AG09309 (cell line): Measurements from ENCODE around the gene ZNF385B.

Source experiments
- DNase-seq: peaks from one replicate; pipeline ENCODE4 v3.0.0-alpha.2; 2010; ENCODE audit warnings: low read depth
- H3K4me3 ChIP-seq: 2 replicates; pipeline ENCODE4 v1.5.1; 2011; ENCODE audit warnings: mild to moderate bottlenecking, low read depth, low read length, moderate library complexity; ENCODE audit not compliant: control insufficient read depth
- CTCF ChIP-seq: IDR thresholded peaks from 2 replicates; pipeline ENCODE4 v1.5.1; 2011; ENCODE audit warnings: mild to moderate bottlenecking, low read depth, low read length, inconsistent platforms; ENCODE audit not compliant: insufficient read depth, control insufficient read depth; ENCODE audit errors: missing control alignments

The ZNF385B gene

GRCh38 chr2:179622635-179623300, 238.6 kb downstream of the ZNF385B start:
- DNase-seq, result no peak
- no peak overlapping the region for H3K4me3 ChIP-seq
- TF ChIP-seq CTCF, result no peak

GRCh38 chr2:179622112-179622511, 239.3 kb downstream of the ZNF385B start:
- H3K4me3 ChIP-seq, result no peak overlapping the region
- no peak for DNase-seq
- TF ChIP-seq CTCF, result no peak

- no peak for DNase-seq
- TF ChIP-seq CTCF, result no peak
- no peak overlapping the region for H3K4me3 ChIP-seq
These were observed 241.4 kb downstream of the ZNF385B start for GRCh38 chr2:179619947-179620467.

GRCh38 chr2:179614121-179614520, 247.3 kb downstream of the ZNF385B start:
- no peak for DNase-seq
- no peak overlapping the region for H3K4me3 ChIP-seq
- TF ChIP-seq CTCF, result no peak

- no peak for DNase-seq
- H3K4me3 ChIP-seq, result no peak overlapping the region
- no peak for TF ChIP-seq CTCF
These were observed 247.7 kb downstream of the ZNF385B start for GRCh38 chr2:179613701-179614100.

- no peak for TF ChIP-seq CTCF
- DNase-seq, result no peak
- no peak overlapping the region for H3K4me3 ChIP-seq
These were observed 248.1 kb downstream of the ZNF385B start for GRCh38 chr2:179613299-179613651.
